Measurements from ENCODE around the gene ZFHX3. TPM values are rescaled to one million over a fixed set of nuclear protein-coding genes. Genes with fewer than 3 reads are reported as not detected.

The ZFHX3 gene
- total and polyA plus RNA-seq, 9 of the 15 experiments (the other 6 are each of a cell fraction or from before 2014, with no cell fraction given), result 0.01 to 0.23 (median 0.06) TPM; not detected in 4

GRCh38 chr16:72896485-72897118 lies 151.3 kb downstream of the ZFHX3 start:
- no peak overlapping the region for H3K4me2 ChIP-seq (ENCODE audit: insufficient read depth, low read length)
- H3K9me3 ChIP-seq (replicated peaks; ENCODE audit: control insufficient read depth, insufficient read depth, low read depth, low read length), result no peaks in the 10 kb centered on the region
- BruUV-seq (replicated peaks), result no TSS peak
- no peaks in the 10 kb centered on the region for H3K4me1 ChIP-seq (replicated peaks in 1 of 2; ENCODE audit: control insufficient read depth in 2 of 2, insufficient read depth in 2 of 2, low read length in 2 of 2)
- H3K27me3 ChIP-seq (ENCODE audit: control insufficient read depth in 2 of 2, insufficient read depth in 2 of 2, low read length in 2 of 2), result peaks cover 12 to 33% of the 10 kb centered on the region in 2 experiments; a peak in 3 of 5 replicates
- no peaks in the 10 kb centered on the region for H4K20me1 ChIP-seq (replicated peaks; ENCODE audit: control insufficient read depth, insufficient read depth, low read length)
- 0% methylated on average over 11 of the region's 12 CpGs for WGBS (ENCODE audit: insufficient coverage, low coverage, missing lambda C conversion rate)
- intact Hi-C loops (cut with micrococcal nuclease), result no loop called here
- H3K27ac ChIP-seq (ENCODE audit: extremely low read depth, low read depth, low read length), result no peak overlapping the region
- in situ Hi-C loops (cut with MboI), result no loop called here
- ATAC-seq (no peak), FAIRE-seq (no peak), DNase-seq (ENCODE audit: extremely low read depth in 1 of 4, low spot score in 3 of 4) (no peak)
- no peak for TF ChIP-seq SETDB1 (IDR thresholded peaks at IDR 0.05; ENCODE audit: low read length)
- TF ChIP-seq KAT7 (CRISPR knock-in tag; IDR thresholded peaks at IDR 0.05; ENCODE audit: borderline replicate concordance), result no peak
- H3K36me3 ChIP-seq (ENCODE audit: control insufficient read depth, insufficient read depth, low read length), result no peaks in the 10 kb centered on the region
- no peak overlapping the region for H3K9ac ChIP-seq (ENCODE audit: insufficient read depth in 1 of 2, low read depth in 2 of 2, low read length in 2 of 2)
- no peaks in the 10 kb centered on the region for H3K9me1 ChIP-seq (ENCODE audit: control insufficient read depth, insufficient read depth, low read length)
- H2AFZ ChIP-seq (ENCODE audit: low read depth, low read length), result no peak overlapping the region
- no peaks in the 10 kb centered on the region for H3K79me2 ChIP-seq (ENCODE audit: control insufficient read depth, insufficient read depth, low read length)
- POLR2A ChIA-PET, result no interaction called here
- H3K4me3 ChIP-seq, result no peak overlapping the region
- CTCF ChIA-PET (ENCODE audit: low intra/inter-chr PET ratio), result no interaction called here

- FAIRE-seq (no peak), DNase-seq (ENCODE audit: extremely low read depth in 1 of 4, low spot score in 3 of 4) (no peak), ATAC-seq (no peak)
- Histone ChIP-seq H3K27ac (ENCODE audit: extremely low read depth, low read depth, low read length) (no peak overlapping the region), H3K9ac (ENCODE audit: insufficient read depth in 1 of 2, low read depth in 2 of 2, low read length in 2 of 2) (no peak overlapping the region), H3K27me3 (ENCODE audit: control insufficient read depth in 2 of 2, insufficient read depth in 2 of 2, low read length in 2 of 2) (peaks cover 9 to 28% of the 10 kb centered on the region in 2 experiments; a peak in 3 of 5 replicates), H3K9me1 (ENCODE audit: control insufficient read depth, insufficient read depth, low read length) (no peaks in the 10 kb centered on the region), H2AFZ (ENCODE audit: low read depth, low read length) (no peak overlapping the region), H3K4me3 (no peak overlapping the region), H3K36me3 (ENCODE audit: control insufficient read depth, insufficient read depth, low read length) (no peaks in the 10 kb centered on the region), H3K9me3 (replicated peaks; ENCODE audit: control insufficient read depth, insufficient read depth, low read depth, low read length) (no peaks in the 10 kb centered on the region), H3K4me2 (ENCODE audit: insufficient read depth, low read length) (no peak overlapping the region), H4K20me1 (replicated peaks; ENCODE audit: control insufficient read depth, insufficient read depth, low read length) (no peaks in the 10 kb centered on the region), H3K4me1 (replicated peaks in 1 of 2; ENCODE audit: control insufficient read depth in 2 of 2, insufficient read depth in 2 of 2, low read length in 2 of 2) (no peaks in the 10 kb centered on the region), H3K79me2 (ENCODE audit: control insufficient read depth, insufficient read depth, low read length) (no peaks in the 10 kb centered on the region)
- CTCF ChIA-PET (ENCODE audit: low intra/inter-chr PET ratio), result no interaction called here
- in situ Hi-C loops (cut with MboI) (no loop called here), intact Hi-C loops (cut with micrococcal nuclease) (no loop called here)
- no TSS peak for BruUV-seq (replicated peaks)
- POLR2A ChIA-PET, result no interaction called here
- WGBS (ENCODE audit: insufficient coverage, low coverage, missing lambda C conversion rate), result 3% methylated on average over 11 of the region's 11 CpGs
- TF ChIP-seq ZMIZ1 (IDR thresholded peaks at IDR 0.05; ENCODE audit: low read depth in 2 of 2, low read length in 2 of 2), result no peak
- no peak for TF ChIP-seq ERF (CRISPR knock-in tag; IDR thresholded peaks at IDR 0.05)
- TF ChIP-seq SP1 (CRISPR knock-in tag; IDR thresholded peaks at IDR 0.05), result no peak
- TF ChIP-seq RBM34 (IDR thresholded peaks at IDR 0.05; ENCODE audit: borderline replicate concordance, insufficient read depth, low read length), result no peak
- TF ChIP-seq ZKSCAN8 (CRISPR knock-in tag; IDR thresholded peaks at IDR 0.05), result no peak
- TF ChIP-seq COPS2 (conservative IDR thresholded peaks at IDR 0.05), result no peak
- TF ChIP-seq HCFC1 (IDR thresholded peaks at IDR 0.05; ENCODE audit: low read depth, low read length), result no peak
- no peak for TF ChIP-seq PCBP1 (IDR thresholded peaks at IDR 0.05; ENCODE audit: low read depth, low read length, poor library complexity, severe bottlenecking)
- TF ChIP-seq MBD2 (IDR thresholded peaks at IDR 0.05; ENCODE audit: borderline replicate concordance, low read depth), result no peak
These were observed 152.0 kb downstream of the ZFHX3 start for GRCh38 chr16:72895951-72896350.

All from K562 (cell line).